ENCODE measurements around the gene SDHB. TPM values are rescaled to one million over a fixed set of nuclear protein-coding genes. Genes with fewer than 3 reads are reported as not detected.

Gene SDHB
- total RNA-seq, 6 donors from 2014 or later = 37.7 to 98.7 (median 74.8) TPM

- H3K4me3 ChIP-seq = no peak overlapping the region
- H3K27me3 ChIP-seq = peaks cover 0 to 14% (median 5%) of the 10 kb centered on the region in 4 donors
- no peak for TF ChIP-seq POLR2AphosphoS5 (IDR thresholded peaks at IDR 0.05)
- no peak for TF ChIP-seq POLR2A (IDR thresholded peaks at IDR 0.05)
- TF ChIP-seq CTCF (IDR thresholded peaks at IDR 0.05) = no peak
- TF ChIP-seq EP300 (IDR thresholded peaks at IDR 0.05) = no peak
- no peaks in the 10 kb centered on the region for H3K9me3 ChIP-seq
- WGBS, 2 donors = 82 to 90% methylated on average over 10 of the region's 10 CpGs
- H3K27ac ChIP-seq = no peak overlapping the region
- peaks cover 0 to 9% (median 7%) of the 10 kb centered on the region in 4 donors for H3K36me3 ChIP-seq
- no peak for DNase-seq
- peaks cover 14 to 24% (median 15%) of the 10 kb centered on the region in 4 donors for H3K4me1 ChIP-seq
- no peak for ATAC-seq (ENCODE audit: low FRiP score in 2 of 2)
These were observed 72.5 kb downstream of the SDHB start for GRCh38 chr1:16981269-16981849.

- H3K4me1 ChIP-seq = peaks cover 14 to 24% (median 15%) of the 10 kb centered on the region in 4 donors
- WGBS, 2 donors = 31 to 36% methylated on average over 10 to 11 of the region's 53 CpGs
- H3K36me3 ChIP-seq = peaks cover 0 to 2% (median under 1%) of the 10 kb centered on the region in 4 donors
- ATAC-seq (ENCODE audit: low FRiP score in 2 of 2) (peak in 1 of 2 donors; percentile 61), DNase-seq (peak in 1 of 2 donors; percentile 88)
- TF ChIP-seq EP300 (IDR thresholded peaks at IDR 0.05) (no peak), POLR2AphosphoS5 (IDR thresholded peaks at IDR 0.05) (no peak), CTCF (IDR thresholded peaks at IDR 0.05) (no peak), POLR2A (IDR thresholded peaks at IDR 0.05) (no peak)
- no peaks in the 10 kb centered on the region for H3K9me3 ChIP-seq
- peak within 1 kb of the TSS; percentile 54 to 79 (median 64) for H3K27ac ChIP-seq
- peaks cover 0 to 14% (median 5%) of the 10 kb centered on the region in 4 donors for H3K27me3 ChIP-seq
- H3K4me3 ChIP-seq = peak within 1 kb of the TSS; percentile 2 to 56 (median 42)
These were observed 73.2 kb downstream of the SDHB start, which contains the start of gene MFAP2 for GRCh38 chr1:16980473-16981268. TSS of gene MFAP2 (minus strand) at chr1:16980620. CDS start at chr1:16978273, 2,347 bp downstream.

DNA sequence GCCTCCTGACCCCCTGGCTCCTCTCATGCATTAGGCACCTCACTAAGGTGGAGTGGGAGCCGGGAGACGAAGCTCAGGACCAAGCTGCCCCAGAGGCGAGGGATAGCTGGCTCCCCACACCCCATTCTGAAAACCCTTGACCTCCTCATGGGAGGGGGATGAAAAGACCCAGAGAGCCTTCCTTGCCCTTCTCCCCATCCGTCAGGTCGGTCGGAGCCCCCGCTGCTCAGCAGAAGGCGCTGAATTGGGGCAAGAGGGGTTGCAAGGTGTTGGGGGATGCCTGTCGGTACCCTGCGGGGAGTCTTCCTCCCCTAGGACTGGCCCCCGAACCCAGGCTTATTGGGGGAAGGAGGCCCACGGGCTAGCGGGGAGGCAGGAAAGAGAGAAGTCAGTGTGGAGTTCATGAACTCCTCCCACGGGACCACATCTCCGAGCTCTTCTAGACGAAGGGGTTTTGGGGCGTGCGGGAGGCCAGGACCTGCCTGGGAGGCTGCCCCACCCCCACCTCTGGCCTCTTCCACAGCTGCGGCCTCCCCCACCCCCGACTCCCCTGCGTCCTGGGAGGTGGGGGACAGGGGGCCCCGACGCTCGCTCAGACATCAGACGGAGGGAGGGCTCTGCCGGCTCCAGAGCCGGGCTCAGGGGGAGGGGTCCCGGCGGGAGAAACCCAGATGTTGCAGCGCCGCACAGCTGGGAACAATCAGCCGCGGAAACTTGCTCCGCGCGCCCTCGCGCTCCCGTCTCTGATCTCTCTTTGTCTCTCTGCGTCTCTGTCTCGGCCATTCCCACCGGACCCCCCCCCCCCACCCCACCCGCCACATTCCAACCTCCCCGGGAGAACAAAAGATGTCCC lies 74.1 kb downstream of the SDHB start:
- Histone ChIP-seq H3K27ac (peak overlapping the region; percentile 54 to 79 (median 64)), H3K4me1 (peaks cover 13 to 21% (median 15%) of the 10 kb centered on the region in 4 donors), H3K9me3 (no peaks in the 10 kb centered on the region), H3K4me3 (peak overlapping the region; percentile 2 to 56 (median 42)), H3K36me3 (no peaks in the 10 kb centered on the region), H3K27me3 (peaks cover 0 to 14% (median 5%) of the 10 kb centered on the region in 4 donors)
- TF ChIP-seq POLR2AphosphoS5 (IDR thresholded peaks at IDR 0.05) (no peak), CTCF (IDR thresholded peaks at IDR 0.05) (no peak), EP300 (IDR thresholded peaks at IDR 0.05) (no peak), POLR2A (IDR thresholded peaks at IDR 0.05) (no peak)
- WGBS, 2 donors = 15 to 31% methylated on average over 9 to 34 of the region's 44 CpGs
- ATAC-seq (ENCODE audit: low FRiP score in 2 of 2) (peak in 1 of 2 donors; percentile 43), DNase-seq (peak in 1 of 2 donors; percentile 86)

- Histone ChIP-seq H3K27ac (peak overlapping the region; percentile 52 to 79 (median 64)), H3K36me3 (no peaks in the 10 kb centered on the region), H3K4me1 (peaks cover 10 to 16% (median 14%) of the 10 kb centered on the region in 4 donors), H3K9me3 (no peaks in the 10 kb centered on the region), H3K4me3 (peak overlapping the region in 2 of 4 donors; percentile 46 to 56), H3K27me3 (peaks cover 0 to 14% (median 5%) of the 10 kb centered on the region in 4 donors)
- peak; percentile 24 to 47 for ATAC-seq (ENCODE audit: low FRiP score in 2 of 2)
- peak in 1 of 2 donors; percentile 84 for DNase-seq
- 20 to 68% methylated on average over 2 to 15 of the region's 20 CpGs for WGBS, 2 donors
- TF ChIP-seq EP300 (IDR thresholded peaks at IDR 0.05) = no peak
- peak in 1 of 4 donors; percentile 12 for TF ChIP-seq POLR2A (IDR thresholded peaks at IDR 0.05)
These were observed 75.0 kb downstream of the SDHB start for GRCh38 chr1:16978567-16979474.

All from upper lobe of left lung (tissue), 6 donors.